Measurements from ENCODE around the gene ENO4.

The ENO4 gene

DNA sequence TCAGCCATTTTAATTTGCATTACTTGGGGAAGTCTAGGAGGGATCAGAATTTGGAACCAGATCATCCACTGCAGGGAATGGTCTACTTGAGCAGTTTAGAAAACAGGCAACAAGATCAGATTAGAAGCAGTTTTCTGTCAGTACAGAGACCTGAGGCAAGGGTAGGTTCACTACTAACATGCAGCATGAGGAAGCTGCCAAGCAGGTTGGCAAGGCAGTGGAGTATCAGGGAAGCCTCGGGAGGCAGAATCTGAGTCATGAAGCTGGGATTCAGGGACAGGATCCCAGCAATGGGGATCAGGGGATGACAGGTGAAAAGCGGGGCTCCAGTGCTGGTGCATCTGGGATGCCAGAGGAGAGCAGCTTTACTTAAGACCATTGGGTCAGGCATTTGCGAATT is 28.1 kb downstream of the ENO4 start:
- TF ChIP-seq, protein P1, sequence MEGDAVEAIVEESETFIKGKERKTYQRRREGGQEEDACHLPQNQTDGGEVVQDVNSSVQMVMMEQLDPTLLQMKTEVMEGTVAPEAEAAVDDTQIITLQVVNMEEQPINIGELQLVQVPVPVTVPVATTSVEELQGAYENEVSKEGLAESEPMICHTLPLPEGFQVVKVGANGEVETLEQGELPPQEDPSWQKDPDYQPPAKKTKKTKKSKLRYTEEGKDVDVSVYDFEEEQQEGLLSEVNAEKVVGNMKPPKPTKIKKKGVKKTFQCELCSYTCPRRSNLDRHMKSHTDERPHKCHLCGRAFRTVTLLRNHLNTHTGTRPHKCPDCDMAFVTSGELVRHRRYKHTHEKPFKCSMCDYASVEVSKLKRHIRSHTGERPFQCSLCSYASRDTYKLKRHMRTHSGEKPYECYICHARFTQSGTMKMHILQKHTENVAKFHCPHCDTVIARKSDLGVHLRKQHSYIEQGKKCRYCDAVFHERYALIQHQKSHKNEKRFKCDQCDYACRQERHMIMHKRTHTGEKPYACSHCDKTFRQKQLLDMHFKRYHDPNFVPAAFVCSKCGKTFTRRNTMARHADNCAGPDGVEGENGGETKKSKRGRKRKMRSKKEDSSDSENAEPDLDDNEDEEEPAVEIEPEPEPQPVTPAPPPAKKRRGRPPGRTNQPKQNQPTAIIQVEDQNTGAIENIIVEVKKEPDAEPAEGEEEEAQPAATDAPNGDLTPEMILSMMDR (conservative IDR thresholded peaks at IDR 0.05; ENCODE audit: low read depth, low read length) = no peak
- DNase-seq (ENCODE audit: low read depth) = no peak
- no peak overlapping the region for H3K4me3 ChIP-seq (ENCODE audit: low read depth, low read length)

DNA sequence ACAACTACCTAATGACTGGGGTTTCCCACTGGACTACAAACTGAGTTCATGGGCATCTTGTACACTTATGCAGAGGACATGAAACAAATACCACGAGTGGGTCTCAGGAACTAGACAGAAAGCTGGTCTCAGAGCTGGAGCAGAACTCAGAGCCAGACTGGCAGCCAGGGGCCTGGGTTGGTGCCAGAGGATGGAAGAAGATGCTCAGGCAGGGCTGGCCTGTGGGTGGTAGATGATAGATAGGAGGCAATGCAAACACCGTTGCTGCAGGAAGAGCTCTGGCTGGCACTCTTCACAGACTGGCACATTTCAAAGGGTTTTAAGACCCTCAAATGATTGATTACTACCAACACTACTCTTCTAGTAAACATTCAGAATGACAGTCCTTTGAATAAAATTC is 28.8 kb downstream of the ENO4 start:
- TF ChIP-seq, protein P1 (conservative IDR thresholded peaks at IDR 0.05; ENCODE audit: low read depth, low read length) = no peak
- H3K4me3 ChIP-seq (ENCODE audit: low read depth, low read length) = no peak overlapping the region
- DNase-seq (ENCODE audit: low read depth) = no peak

DNA sequence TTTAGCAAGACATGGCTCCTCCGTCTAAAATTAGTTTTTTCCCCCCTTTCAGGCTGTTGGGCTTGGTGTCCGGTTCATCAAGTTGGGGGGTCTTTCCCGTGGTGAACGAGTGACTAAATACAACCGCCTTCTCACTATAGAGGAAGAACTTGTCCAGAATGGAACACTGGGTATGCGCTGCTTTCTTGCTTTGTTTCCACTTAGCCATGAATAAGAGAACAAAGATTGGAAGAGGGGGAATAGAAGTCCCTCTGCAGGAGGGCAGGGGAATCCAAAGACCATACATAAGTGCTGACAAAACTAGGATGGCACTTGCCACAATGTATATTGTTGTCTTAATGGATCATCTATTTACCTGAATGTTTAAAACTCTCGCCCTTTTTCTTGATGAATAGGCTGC is 30.5 kb downstream of the ENO4 start:
- TF ChIP-seq, protein P1 (conservative IDR thresholded peaks at IDR 0.05; ENCODE audit: low read depth, low read length) = no peak
- no peak overlapping the region for H3K4me3 ChIP-seq (ENCODE audit: low read depth, low read length)
- DNase-seq (ENCODE audit: low read depth) = no peak

DNA sequence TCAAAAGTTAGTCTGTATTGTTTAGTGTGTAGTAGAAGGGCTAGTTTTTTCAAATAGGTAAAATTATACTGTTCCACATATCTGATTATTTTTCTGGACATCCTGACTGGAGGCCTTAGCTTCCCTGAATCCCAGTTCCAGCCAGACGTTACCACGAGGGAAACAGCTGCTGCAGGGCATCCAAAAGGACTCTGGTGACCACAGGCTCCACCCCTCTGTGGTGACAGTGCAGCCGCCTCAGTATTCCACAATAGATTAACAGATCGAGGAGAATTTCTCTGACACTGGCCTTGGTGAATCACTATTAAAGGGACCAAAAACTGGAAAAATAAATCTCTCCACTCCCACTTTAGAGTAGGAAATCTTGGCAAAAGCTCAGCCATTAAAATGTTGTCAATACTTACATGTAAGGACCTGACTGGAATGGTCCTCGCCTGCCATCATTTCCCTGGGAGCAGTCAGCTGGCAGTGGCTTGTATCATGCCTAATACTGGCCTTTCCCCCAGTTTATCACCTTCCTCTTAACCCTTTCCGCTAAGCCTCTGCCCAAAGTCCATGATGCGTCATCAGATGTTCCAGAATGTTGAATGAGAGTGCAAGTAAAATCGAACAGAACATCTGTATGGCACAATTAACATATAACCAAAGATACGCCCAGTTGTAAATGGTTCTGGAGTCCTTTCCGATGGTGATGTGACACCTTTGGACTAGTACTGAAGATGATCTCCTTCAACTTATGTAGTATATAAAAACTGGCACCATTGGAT is 31.6 kb downstream of the ENO4 start:
- TF ChIP-seq, protein P1 (conservative IDR thresholded peaks at IDR 0.05; ENCODE audit: low read depth, low read length) = no peak
- H3K4me3 ChIP-seq (ENCODE audit: low read depth, low read length) = no peak overlapping the region
- no peak for DNase-seq (ENCODE audit: low read depth)

DNA sequence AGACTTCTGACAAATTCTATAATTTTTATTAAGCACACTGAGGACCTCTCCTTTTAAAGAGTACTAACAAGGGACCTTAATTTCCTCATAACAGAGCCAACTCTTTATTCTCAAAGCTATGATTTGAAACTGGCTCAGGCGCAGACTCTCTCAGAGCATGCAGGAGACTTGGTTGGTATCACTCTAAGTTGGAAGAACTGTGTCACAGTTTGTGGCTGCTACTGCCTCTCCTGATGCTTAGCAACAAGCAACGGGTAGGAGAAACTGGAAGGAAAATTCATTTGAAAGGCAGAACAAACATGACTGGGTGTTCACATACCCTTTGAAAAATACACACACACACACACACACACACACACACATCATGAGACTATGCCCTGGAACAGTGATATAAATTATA is 33.3 kb downstream of the ENO4 start:
- DNase-seq (ENCODE audit: low read depth) = no peak
- no peak overlapping the region for H3K4me3 ChIP-seq (ENCODE audit: low read depth, low read length)
- TF ChIP-seq, protein P1 (conservative IDR thresholded peaks at IDR 0.05; ENCODE audit: low read depth, low read length) = no peak

DNA sequence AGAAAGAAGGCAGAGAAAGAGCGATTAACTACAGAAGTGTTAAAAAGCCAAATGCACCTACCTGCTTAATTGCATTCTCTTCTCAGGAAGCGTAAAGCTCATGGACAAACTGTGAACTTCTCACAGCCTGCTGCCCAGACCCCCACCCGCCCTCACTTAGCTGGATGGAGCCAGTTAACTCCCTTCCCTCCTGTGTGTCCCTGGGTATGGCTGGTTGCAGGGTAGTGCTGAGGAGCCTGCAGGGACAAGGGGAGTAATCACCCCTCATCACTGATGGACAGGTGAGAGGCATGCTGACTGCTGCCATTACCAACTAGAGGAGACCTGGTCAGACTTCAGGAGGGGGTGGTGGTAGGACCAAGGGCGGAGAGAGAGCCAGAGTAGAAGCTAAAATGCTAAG is 37.5 kb downstream of the ENO4 start:
- no peak overlapping the region for H3K4me3 ChIP-seq (ENCODE audit: low read depth, low read length)
- no peak for DNase-seq (ENCODE audit: low read depth)
- TF ChIP-seq, protein P1 (conservative IDR thresholded peaks at IDR 0.05; ENCODE audit: low read depth, low read length) = no peak
